Cardiac muscle cell (in vitro differentiated cells and primary cell): ENCODE data around the gene OR6C70. TPM values are rescaled to one million over a fixed set of nuclear protein-coding genes. Genes with fewer than 3 reads are reported as not detected.
"Not testable (repeated sequence)": the region's sequence is repeated elsewhere in the genome, so short reads cannot be mapped to it uniquely, and the experiment has no call there.

Experiments
- DNase-seq, 2 donors: peaks; one replicate each; pipeline versions ENCODE4 v3.0.0 to v3.0.0-alpha.2; 2010 to 2017; ENCODE audit warnings: low read depth in 1 of 2, low spot score in 1 of 2
- H3K27ac ChIP-seq: fragments of 200-600 bp; sonication (generic); 2 replicates; pipeline ENCODE4 v1.5.1; 2016
- H3K27me3 ChIP-seq: fragments of 200-600 bp; sonication (generic); 2 replicates; pipeline ENCODE4 v1.6.0; 2016; ENCODE audit warnings: control low read depth
- H3K36me3 ChIP-seq: fragments of 200-600 bp; sonication (generic); 2 replicates; pipeline ENCODE4 v1.5.1; 2016; ENCODE audit warnings: control low read depth
- H3K4me1 ChIP-seq: fragments of 200-600 bp; sonication (generic); 2 replicates; pipeline ENCODE4 v1.8.1; 2017; ENCODE audit warnings: low read depth, mild to moderate bottlenecking, mixed run types
- H3K4me3 ChIP-seq: fragments of 200-600 bp; sonication (generic); 2 replicates; pipeline ENCODE4 v1.5.1; 2016; ENCODE audit warnings: mild to moderate bottlenecking
- H3K9me3 ChIP-seq: fragments of 200-600 bp; sonication (generic); 2 replicates; pipeline ENCODE4 v1.5.1; 2017; ENCODE audit warnings: low read depth, mild to moderate bottlenecking, control low read depth
- polyA plus RNA-seq: library from polyadenylated mRNA; unstranded; fragments of >200 nt; fragmentation: Nextera tagmentation; extraction: Ambion mirVana; gene quantifications from 2 replicates; pipeline ENCODE4 v1.2.1, GENCODE V29; 2016
- total RNA-seq: library from RNA; depleted of rRNA; stranded (reverse); fragments of >200 nt; gene quantifications from 2 replicates; pipeline ENCODE4 v1.2.3, GENCODE V29; 2016
- TF ChIP-seq, protein P1 (sequence below): IDR thresholded peaks from 2 replicates; pipeline ENCODE4 v1.5.1; 2012; ENCODE audit warnings: low read depth, mild to moderate bottlenecking, low read length

The OR6C70 gene
- total and polyA plus RNA-seq, 2 experiments from 2014 or later, result not detected

DNA sequence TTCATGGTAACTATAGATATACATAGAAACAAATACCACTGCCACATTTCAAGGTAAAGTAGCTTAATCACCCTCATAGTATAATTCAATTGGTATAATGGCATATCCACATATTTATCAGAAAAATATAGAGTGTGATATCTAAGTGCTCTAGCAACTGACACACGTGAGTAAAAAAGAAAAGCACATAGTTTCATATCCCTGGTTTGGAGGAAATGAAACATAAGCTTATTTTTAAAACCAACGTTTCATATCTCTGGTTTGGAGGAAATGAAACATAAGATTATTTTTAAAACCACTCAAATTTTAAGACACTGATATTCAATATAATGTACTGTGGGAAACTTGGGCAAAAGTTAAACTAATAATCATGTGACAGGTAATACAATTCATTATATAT lies 2.1 kb downstream of the OR6C70 start:
- Histone ChIP-seq H3K36me3 (no peaks in the 10 kb centered on the region), H3K4me1 (no peaks in the 10 kb centered on the region), H3K27ac (no peak overlapping the region), H3K4me3 (no peak overlapping the region), H3K9me3 (no peaks in the 10 kb centered on the region), H3K27me3 (no peaks in the 10 kb centered on the region)
- TF ChIP-seq, protein P1, sequence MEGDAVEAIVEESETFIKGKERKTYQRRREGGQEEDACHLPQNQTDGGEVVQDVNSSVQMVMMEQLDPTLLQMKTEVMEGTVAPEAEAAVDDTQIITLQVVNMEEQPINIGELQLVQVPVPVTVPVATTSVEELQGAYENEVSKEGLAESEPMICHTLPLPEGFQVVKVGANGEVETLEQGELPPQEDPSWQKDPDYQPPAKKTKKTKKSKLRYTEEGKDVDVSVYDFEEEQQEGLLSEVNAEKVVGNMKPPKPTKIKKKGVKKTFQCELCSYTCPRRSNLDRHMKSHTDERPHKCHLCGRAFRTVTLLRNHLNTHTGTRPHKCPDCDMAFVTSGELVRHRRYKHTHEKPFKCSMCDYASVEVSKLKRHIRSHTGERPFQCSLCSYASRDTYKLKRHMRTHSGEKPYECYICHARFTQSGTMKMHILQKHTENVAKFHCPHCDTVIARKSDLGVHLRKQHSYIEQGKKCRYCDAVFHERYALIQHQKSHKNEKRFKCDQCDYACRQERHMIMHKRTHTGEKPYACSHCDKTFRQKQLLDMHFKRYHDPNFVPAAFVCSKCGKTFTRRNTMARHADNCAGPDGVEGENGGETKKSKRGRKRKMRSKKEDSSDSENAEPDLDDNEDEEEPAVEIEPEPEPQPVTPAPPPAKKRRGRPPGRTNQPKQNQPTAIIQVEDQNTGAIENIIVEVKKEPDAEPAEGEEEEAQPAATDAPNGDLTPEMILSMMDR, result no peak
- no peak for DNase-seq

GRCh38 chr12:55464926-55465325 lies 5.0 kb downstream of the OR6C70 start:
- not testable (repeated sequence) for H3K9me3 ChIP-seq, H3K4me3 ChIP-seq, H3K4me1 ChIP-seq, H3K27me3 ChIP-seq, DNase-seq, H3K36me3 ChIP-seq, H3K27ac ChIP-seq

- no peaks in the 10 kb centered on the region for H3K4me1 ChIP-seq
- H3K4me3 ChIP-seq, result no peak overlapping the region
- no peaks in the 10 kb centered on the region for H3K27me3 ChIP-seq
- no peaks in the 10 kb centered on the region for H3K9me3 ChIP-seq
- no peaks in the 10 kb centered on the region for H3K36me3 ChIP-seq
- TF ChIP-seq, protein P1, result no peak
- H3K27ac ChIP-seq, result no peak overlapping the region
- DNase-seq, result no peak
Observed at GRCh38 chr12:55448825-55449224, 21.1 kb downstream of the OR6C70 start.

DNA sequence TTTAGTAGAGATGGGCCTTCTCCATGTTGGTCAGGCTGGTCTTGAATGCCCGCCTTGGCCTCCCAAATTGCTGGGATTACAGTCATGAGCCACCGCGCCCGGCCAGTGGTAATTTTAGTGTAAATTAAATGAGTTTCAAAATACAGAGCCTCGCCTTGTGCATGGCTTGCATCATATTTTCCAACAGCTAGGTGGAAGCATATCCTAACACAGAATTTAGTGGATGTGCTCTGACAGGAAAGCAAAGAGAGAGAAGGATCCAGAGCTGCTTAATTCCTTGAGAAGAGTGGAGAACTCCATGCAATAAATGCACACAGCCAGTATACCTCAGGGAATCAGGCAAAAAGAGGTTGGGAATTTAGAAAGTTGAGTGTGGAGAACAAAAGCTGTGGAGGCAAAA lies 23.6 kb downstream of the OR6C70 start:
- H3K36me3 ChIP-seq, result no peaks in the 10 kb centered on the region
- H3K4me3 ChIP-seq, result no peak overlapping the region
- no peaks in the 10 kb centered on the region for H3K4me1 ChIP-seq
- H3K27me3 ChIP-seq, result no peaks in the 10 kb centered on the region
- TF ChIP-seq, protein P1, result no peak
- H3K27ac ChIP-seq, result no peak overlapping the region
- DNase-seq, result peak in 1 of 2 donors; percentile 3
- no peaks in the 10 kb centered on the region for H3K9me3 ChIP-seq

GRCh38 chr12:55445357-55445756 lies 24.6 kb downstream of the OR6C70 start:
- no peak overlapping the region for H3K4me3 ChIP-seq
- no peak overlapping the region for H3K27ac ChIP-seq
- no peaks in the 10 kb centered on the region for H3K27me3 ChIP-seq
- H3K9me3 ChIP-seq, result no peaks in the 10 kb centered on the region
- DNase-seq, result no peak
- no peaks in the 10 kb centered on the region for H3K4me1 ChIP-seq
- no peaks in the 10 kb centered on the region for H3K36me3 ChIP-seq
- TF ChIP-seq, protein P1, result no peak

DNA sequence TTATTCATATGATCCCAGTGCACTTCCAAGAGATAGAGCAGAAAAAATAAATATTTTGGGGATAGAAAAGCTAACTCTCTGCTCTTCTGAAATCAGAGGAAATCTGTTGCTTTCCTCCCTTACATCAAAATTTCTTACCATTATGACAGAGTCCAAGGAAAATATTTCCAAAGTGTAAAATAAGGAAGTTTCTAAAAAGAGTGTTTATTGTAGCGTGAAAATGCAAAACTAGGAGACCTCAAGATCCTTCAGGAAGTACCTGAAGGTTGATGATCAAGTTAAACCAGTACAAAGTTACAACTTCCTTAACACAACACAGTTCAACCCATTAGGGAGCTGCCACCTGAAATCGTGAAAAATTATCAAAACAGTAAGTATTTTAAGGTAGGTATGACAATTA lies 26.2 kb downstream of the OR6C70 start, which contains the start of gene OR6C2:
TSS of gene OR6C2 (plus strand) at position 301 of the 400 bp plus-strand sequence. CDS start 8,138 bp downstream, outside the sequence.
- Histone ChIP-seq H3K27me3 (no peaks in the 10 kb centered on the region), H3K4me3 (no peak within 1 kb of the TSS), H3K9me3 (no peaks in the 10 kb centered on the region), H3K4me1 (no peaks in the 10 kb centered on the region), H3K36me3 (no peaks in the 10 kb centered on the region), H3K27ac (no peak within 1 kb of the TSS)
- DNase-seq, result no peak
- TF ChIP-seq, protein P1, result no peak

- H3K9me3 ChIP-seq, H3K36me3 ChIP-seq, H3K4me3 ChIP-seq, H3K27ac ChIP-seq, H3K27me3 ChIP-seq, H3K4me1 ChIP-seq, DNase-seq: not testable (repeated sequence)
Observed at GRCh38 chr12:55441233-55441632, 28.7 kb downstream of the OR6C70 start.
